GM10266 (cell line): ENCODE results near the gene RETSAT.

ENCODE experiments used
- DNase-seq: peaks from one replicate; pipeline ENCODE4 v3.0.0; 2012; ENCODE audit errors: extremely low spot score
- CTCF ChIP-seq: IDR thresholded peaks from 2 replicates; pipeline ENCODE4 v1.5.1; 2012; ENCODE audit warnings: mild to moderate bottlenecking, low read depth; ENCODE audit not compliant: control insufficient read depth, insufficient read depth; ENCODE audit errors: missing control alignments

RETSAT gene

DNA sequence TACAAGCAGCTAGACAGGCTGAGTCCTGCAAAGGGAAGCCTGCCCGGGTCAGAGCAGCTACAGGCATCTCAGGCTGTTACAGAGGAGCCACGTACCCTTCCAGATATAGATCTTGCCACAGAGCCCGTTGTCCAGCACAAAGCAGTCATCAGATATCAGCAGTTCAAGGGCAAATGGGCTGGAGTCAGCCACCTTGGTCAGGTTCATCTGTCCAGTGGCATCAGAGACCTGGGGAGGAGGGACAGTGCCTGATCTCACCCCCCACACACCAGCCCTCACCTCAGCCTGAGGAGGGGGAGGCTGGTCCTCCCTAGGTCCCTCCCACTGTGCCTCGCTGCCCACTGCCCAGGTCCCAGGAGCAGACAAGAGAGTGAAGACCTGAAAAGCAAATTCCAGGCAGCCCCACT, 43.6 kb upstream of the RETSAT start:
- no peak for TF ChIP-seq CTCF
- no peak for DNase-seq

GRCh38 chr2:85396531-85397470, 42.5 kb upstream of the RETSAT start:
- DNase-seq: no peak
- TF ChIP-seq CTCF: no peak

DNA sequence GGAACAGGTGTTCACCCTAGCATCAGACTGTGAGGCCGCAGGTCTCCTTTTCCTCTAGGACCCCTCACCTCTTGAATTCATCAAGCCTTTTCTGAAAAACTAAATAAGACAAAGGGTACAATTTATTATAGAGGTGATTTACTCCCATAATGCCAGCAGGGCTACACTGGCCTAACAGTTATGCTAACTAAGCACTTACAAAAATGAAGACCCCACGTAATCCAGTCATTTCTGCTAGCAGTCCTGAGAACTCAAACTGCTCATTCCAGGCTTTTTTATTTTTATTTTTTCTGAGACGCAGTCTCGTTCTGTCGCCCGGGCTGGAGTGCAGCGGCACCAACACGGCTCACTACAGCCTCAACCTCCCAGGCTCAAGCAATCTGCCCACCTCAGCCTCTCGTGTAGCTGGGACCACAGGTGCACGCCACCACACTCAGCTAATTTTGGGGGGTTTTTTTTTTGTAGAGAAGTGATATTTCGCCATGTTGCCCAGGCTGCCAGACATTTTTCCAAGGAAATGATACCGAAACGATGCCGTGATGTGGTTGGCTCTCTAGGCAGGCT, 41.7 kb upstream of the RETSAT start:
- no peak for TF ChIP-seq CTCF
- no peak for DNase-seq

DNA sequence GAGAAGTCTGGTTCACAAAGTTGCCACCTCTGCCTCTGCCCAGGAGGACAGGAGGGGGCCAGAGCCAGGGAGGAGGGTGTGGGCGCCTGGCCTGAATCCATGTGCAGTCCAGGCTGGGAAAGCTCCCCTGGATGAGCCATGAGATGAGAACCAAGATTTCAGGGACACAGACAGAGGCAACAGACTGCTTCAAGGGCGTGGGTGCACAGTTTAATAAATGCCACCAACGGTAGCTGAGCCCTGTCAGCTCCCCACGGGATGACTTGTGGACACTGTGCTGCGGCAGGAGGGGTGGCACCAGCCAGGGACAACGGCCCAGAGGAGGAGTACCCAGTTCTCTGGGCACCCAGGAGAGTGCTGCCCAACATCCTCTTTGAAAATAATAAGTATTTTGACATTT, 40.6 kb upstream of the RETSAT start:
- TF ChIP-seq CTCF: no peak
- DNase-seq: no peak

DNA sequence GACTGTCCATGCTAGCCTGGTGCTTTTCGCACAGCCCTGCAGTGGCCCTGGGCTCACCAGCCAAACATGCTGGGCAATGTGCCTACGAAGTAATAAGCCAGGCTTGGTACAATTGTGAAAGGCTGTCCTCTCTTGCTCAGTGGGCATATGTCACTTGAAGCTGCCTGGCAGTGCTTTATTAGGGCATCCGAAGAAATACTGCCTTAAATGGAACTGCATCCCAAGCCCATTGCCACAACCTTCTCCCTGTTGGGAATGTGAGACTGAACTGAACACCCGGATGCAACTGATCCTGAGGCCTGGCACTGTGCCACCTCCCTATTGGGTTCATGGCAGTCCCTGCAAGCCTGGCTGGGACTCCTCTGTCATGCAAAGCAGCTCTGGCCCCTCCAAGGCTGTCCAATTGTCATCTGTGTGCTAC, 39.9 kb upstream of the RETSAT start:
- DNase-seq: no peak
- no peak for TF ChIP-seq CTCF

DNA sequence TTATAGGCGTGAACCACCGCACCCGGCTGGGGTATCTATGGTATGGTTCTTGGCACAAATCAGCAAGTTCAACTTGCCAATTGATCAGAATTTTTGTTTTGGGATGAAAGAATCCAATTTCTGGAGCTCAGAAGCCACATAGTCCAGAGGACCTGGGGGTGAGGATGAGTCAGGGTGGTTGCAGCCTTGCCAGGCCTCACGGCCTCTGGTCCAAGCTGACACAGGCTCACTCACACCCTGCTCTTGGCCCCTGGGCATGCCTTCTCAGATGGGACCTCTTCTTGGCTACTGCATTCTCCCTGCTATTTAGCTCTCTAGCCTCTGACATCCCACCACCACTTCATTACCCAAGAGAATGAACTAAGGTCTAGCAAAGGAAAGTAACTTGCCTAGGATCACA, 39.5 kb upstream of the RETSAT start:
- DNase-seq: no peak
- no peak for TF ChIP-seq CTCF
